Amniotic stem cell (primary cell): ENCODE measurements around the gene LRRC61.

Experiments used
- DNase-seq: peaks from one replicate; lab custom pipeline; 2025; lab: John Stamatoyannopoulos, UW

LRRC61 gene

DNA sequence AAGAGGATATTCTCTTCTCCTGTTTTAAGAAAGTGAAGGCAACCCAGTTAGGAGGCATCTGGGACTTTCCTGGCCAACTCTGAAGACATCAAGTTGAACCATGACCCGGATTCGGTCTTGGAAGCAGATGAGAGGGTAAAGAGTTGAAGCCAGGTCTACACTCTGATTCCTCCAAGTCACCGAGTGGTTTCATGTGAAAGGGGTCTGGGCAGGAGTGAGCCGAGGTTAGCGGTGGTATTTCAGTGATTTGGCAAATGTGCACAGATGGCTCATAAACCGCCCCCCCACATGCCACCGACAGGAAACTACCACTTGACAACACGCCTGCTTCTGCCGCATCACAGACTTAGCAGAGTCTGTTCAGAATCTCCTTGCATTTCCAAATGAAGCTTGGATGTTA lies 34.1 kb downstream of the LRRC61 start:
- no peak for DNase-seq

GRCh38 chr7:150357771-150358427 lies 34.7 kb downstream of the LRRC61 start:
- no peak for DNase-seq

DNA sequence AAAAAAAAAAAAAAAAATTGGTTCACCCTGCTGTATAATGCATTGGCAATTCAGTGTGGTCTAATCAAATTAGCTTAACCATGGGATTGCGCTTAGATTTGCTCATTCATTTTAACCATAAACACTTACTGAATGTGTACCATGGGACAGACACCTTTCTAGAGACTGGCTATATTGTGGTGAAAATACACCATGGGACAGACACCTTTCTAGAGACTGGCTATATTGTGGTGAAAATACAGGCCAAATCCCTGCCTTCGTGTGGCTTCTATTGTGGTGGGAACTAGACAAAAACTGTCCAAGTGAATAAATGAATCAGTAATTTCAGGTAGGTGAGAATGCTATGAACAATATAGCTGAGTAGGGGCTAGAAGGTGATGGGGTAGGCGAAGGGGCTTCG lies 35.3 kb downstream of the LRRC61 start:
- no peak for DNase-seq

DNA sequence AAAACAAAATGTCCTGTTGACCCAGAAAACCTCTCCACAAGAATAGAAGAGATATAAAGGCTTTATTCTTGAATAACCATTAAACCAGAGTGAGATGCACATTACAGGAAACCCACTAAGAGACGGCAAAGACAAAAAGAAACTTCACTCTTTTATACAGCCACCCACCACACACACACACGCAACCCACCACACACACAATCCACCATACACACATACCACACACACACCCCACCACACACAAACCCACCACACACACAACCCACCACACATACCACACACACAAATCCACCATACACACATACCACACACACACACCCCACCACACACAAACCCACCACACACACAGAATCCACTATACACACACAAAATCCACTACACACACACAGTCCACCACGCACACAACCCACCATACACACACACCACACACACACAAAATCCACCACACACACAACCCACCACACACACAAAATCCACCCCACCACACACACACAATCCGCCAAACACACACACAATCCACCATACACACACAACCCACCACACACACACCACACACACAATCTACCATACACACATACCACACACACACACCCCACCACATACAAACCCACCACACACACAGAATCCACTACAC lies 36.0 kb downstream of the LRRC61 start:
- DNase-seq = no peak

- no peak for DNase-seq
These were observed 36.6 kb downstream of the LRRC61 start for GRCh38 chr7:150359622-150360362.

DNA sequence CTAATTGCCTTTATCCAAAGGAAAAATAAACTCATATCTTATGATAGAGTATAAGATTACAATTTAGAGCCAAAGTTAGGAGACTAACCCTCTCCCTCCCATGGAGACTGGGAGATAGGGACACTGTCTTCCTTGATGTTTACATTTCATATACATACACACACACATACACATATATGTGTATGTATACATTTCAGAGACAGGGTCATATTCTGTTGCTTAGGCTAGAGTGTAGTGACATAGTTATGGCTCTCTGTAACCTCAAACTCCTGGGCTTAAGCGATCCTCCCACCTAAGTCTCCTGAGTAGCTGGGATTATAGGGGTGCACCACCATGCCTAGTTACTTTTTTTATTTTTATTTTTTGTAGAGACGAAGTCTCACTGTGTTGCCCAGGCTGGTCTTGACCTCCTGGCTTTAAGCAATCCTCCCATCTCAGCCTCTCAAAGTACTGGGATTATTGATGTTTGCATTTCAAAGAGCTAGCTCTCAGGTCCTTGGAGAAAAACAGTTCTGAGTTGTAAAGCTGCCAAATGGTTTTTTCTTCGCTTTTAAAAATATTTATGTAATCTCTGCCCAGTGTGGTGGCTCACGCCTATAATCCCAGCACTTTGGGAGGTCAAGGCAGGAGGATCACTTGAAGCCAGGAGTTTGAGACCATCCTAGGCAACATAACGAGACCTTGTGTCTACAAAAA lies 37.4 kb downstream of the LRRC61 start:
- DNase-seq = no peak

DNA sequence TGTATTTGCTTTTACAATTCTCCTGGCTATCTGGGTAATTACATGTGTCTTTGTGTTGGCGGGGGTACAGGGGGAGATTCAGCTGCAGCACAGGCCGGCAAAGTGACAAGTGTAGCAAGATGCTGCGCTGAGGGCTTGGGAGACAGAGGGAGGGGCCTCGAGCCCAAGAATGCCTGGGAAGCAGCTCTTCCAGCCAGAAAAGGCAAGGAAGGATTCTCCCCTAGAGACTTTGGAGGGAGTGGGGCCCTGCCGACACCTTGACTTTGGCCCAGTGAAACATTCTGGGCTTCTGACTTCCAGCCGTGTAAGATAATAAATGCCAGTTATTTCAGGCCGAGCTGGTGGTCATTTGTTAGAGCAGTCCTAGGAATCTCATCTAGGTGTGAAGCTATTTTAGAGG lies 38.2 kb downstream of the LRRC61 start:
- no peak for DNase-seq

DNA sequence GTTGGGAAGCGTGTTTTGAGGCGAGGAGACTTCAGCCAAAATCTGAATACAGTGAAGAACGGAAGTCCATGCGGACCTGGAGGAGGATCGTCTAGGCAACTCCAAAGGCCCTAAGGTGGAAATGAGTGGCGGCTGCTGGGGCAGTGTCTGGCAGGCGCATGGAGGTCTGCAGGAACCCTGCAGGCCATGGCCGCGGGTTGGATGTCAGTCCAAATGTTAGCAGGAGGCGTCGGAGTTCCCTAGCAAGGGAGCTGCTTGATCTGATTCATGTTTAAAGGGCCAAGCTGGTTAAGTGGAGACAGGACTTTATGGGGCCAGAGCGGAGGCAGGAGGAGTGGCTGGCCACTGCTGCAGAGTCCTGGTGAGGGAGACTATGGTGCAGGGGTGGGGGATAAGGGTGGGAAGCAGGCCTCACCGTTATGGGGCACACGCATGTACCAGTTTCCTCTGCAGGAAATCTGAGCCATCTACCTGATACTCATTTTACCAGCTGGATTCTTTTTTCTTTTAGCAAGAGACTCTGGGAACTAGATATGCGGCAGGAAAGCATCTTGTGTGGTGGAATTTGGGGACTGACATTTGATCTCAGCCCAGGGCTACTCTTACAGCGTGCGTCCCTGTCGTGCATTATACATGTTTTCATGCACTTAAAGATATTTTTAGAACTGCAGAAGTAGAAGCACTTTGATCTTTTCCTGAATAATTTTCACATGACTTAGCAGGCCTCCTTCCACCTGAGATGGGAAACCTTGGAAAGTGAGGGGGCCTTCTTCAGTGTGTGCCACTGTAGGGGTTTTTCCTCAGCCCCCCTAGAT lies 38.9 kb downstream of the LRRC61 start:
- DNase-seq = no peak

DNA sequence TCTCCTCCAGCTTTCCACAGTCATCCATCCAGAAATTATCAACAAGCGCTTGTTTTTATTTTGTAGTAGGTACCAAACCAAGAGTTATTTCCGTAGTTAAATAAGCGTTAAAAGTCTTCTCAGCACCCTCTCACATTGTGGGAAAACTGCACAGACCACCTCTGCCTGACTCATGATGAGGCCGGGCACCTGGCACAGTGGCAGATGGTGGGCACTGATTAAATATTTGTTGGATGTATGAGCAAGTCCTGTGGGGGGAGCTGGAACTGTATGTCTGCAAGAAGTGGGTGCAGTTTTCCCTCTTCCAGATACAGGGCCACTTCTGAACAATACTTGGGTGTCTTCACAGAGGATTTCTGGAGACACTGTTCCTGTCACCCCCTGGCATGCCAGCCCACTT lies 40.2 kb downstream of the LRRC61 start:
- no peak for DNase-seq

GRCh38 chr7:150363872-150364271 lies 40.7 kb downstream of the LRRC61 start:
- no peak for DNase-seq

- no peak for DNase-seq
These were observed 42.0 kb downstream of the LRRC61 start for GRCh38 chr7:150365194-150365593.

GRCh38 chr7:150365673-150366398 lies 42.7 kb downstream of the LRRC61 start:
- DNase-seq = no peak

DNA sequence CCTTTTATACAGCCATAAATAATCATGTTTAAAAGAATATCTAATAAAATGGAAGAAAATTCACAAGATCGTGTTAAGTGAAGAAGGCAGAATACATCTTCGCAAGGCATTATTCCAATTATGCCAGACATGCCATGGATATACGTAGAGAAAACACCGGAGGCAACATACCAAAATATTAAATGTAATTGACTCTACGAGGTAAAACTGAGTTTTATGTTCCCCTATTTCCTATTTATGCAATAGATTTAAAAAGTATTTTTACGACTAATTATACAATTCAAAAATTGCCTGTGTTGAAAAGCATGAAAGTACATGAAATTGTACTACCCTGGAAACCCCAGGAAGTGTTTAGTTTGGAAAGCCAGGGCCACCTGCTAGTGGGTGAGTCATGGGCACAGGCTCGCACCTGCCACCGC lies 44.5 kb downstream of the LRRC61 start:
- no peak for DNase-seq

GRCh38 chr7:150368096-150368883 lies 45.1 kb downstream of the LRRC61 start, which contains the start of gene REPIN1:
TSS of gene REPIN1 (plus strand) at chr7:150368822. CDS start at chr7:150369712, 890 bp downstream.
- peak; percentile 36 for DNase-seq

DNA sequence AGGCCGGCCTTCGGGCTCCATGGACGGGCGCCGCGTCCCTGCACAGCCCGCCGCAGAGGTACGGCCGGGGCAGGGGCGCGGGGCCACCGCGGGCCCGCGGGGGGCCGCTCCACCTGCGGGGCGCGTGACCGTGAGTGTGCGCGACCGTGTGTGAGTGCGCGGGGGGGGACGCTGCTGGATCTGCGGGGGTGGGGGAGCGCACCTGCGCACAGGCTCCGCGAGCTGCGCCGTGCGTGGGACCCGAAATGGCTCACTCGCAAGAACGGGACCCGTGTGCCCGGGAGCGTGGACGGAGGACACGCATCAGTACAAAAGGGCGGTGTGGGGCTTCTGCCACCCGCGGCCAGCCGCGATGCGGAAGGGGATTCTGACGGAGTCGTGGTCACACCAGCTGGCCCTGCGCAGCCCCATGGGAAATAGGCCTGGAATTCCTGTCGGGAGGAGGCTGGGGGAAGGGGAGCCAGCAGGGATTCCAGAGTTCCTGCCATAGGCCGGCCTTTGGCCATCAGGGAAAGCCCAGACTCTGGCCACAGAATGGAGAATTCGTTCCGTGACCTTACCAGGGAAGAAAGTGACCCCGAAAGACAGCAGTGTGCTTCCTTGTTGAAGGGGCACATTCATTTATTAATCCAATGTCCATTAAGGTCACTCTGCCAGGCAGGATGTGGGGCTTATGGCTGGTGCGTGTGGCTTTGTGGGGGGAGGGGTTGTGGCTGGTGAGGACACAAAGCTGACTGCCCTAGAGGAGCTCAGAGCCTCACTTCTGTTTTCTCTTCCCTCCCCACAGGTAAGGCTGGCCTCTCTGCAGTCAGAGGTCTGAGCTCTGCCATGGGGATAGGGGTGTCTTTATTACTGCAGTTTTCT lies 46.0 kb downstream of the LRRC61 start:
- DNase-seq = no peak

- DNase-seq = no peak
These were observed 46.8 kb downstream of the LRRC61 start for GRCh38 chr7:150369748-150370501.

DNA sequence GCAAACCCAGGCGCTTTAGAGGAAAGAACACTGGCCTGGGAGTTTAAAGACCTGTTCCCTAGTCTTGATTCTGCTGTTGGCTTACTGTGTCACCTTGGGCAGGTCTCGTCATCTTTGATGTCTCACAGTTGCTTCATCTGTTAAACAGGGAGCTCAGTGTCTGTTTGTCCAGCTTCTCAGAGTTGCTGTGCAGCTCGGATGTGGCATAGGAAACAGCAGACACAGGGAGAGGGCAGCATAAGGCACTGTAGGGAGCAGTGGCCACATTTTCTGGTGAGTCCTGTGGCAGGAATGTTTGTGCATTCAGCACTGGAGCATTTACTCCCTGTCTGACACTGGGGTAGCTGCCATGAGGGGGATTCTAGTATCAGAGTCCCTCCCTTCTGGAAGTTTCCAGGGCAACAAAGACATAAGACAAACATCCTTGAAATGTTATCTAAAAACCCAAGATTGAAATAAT lies 47.5 kb downstream of the LRRC61 start:
- DNase-seq = peak; percentile 70
